CD4-positive, CD25-positive, alpha-beta regulatory T cell (primary cell): ENCODE data around the gene HRG. TPM values are rescaled to one million over a fixed set of nuclear protein-coding genes. Genes with fewer than 3 reads are reported as not detected.
"Not testable (repeated sequence)": the region's sequence is repeated elsewhere in the genome, so short reads cannot be mapped to it uniquely, and the experiment has no call there.

ENCODE experiments used
- ATAC-seq, 2 donors: fragments of 150-1000 bp; cut with Tn5 transposase; one replicate each; pipeline ENCODE4 v1.10.0; 2021; ENCODE audit warnings: low read depth in 2 of 2, moderate number of reproducible peaks in 2 of 2, moderate library complexity in 1 of 2
- DNase-seq, 3 donors: peaks; one replicate each; pipeline versions ENCODE4 v3.0.0 to v3.0.0-alpha.2; 2012 to 2022; ENCODE audit warnings: mixed read lengths in 1 of 3
- H3K27ac ChIP-seq: one replicate; pipeline ENCODE4 v1.7.0; 2013; ENCODE audit warnings: mild to moderate bottlenecking, low read length; ENCODE audit not compliant: insufficient read depth, poor library complexity, severe bottlenecking
- H3K27me3 ChIP-seq: one replicate; pipeline ENCODE4 v1.7.0; 2013; ENCODE audit warnings: low read length; ENCODE audit not compliant: control insufficient read depth, insufficient read depth
- H3K36me3 ChIP-seq: one replicate; pipeline ENCODE4 v1.7.0; 2013; ENCODE audit warnings: mild to moderate bottlenecking, low read length, moderate library complexity; ENCODE audit not compliant: control insufficient read depth, insufficient read depth
- H3K4me1 ChIP-seq: 2 replicates; pipeline ENCODE4 v1.7.0; 2013; ENCODE audit warnings: mild to moderate bottlenecking, low read length; ENCODE audit not compliant: insufficient read depth, control insufficient read depth, poor library complexity, severe bottlenecking
- H3K4me3 ChIP-seq: one replicate; pipeline ENCODE4 v1.7.0; 2013; ENCODE audit warnings: low read depth, mild to moderate bottlenecking, low read length, moderate library complexity
- H3K9me3 ChIP-seq, 2 experiments: 1 replicate in 1 of 2; 2 replicates in 1 of 2; pipeline ENCODE4 v1.7.0; 2013; ENCODE audit warnings: low read length in 2 of 2, mild to moderate bottlenecking in 1 of 2, moderate library complexity in 1 of 2; ENCODE audit not compliant: control insufficient read depth in 2 of 2
- H3K27ac Mint-ChIP-seq, 3 donors: one replicate each; pipeline ENCODE4 v1.8.0; 2020 to 2022; ENCODE audit warnings: mild to moderate bottlenecking in 3 of 3, mixed read lengths in 3 of 3, moderate library complexity in 2 of 3
- H3K27me3 Mint-ChIP-seq: one replicate; pipeline ENCODE4 v1.8.0; 2022; ENCODE audit warnings: mild to moderate bottlenecking, mixed read lengths
- H3K36me3 Mint-ChIP-seq: one replicate; pipeline ENCODE4 v1.8.0; 2020; ENCODE audit warnings: mixed read lengths
- H3K4me1 Mint-ChIP-seq, 4 donors: one replicate each; pipeline ENCODE4 v1.8.0; 2020 to 2022; ENCODE audit warnings: mixed read lengths in 4 of 4, mild to moderate bottlenecking in 1 of 4
- H3K4me3 Mint-ChIP-seq, 4 donors: one replicate each; pipeline ENCODE4 v1.8.0; 2020 to 2022; ENCODE audit warnings: mild to moderate bottlenecking in 4 of 4, mixed read lengths in 4 of 4, moderate library complexity in 3 of 4
- H3K9me3 Mint-ChIP-seq, 7 donors: one replicate each; pipeline ENCODE4 v1.8.0; 2020 to 2022; ENCODE audit warnings: mixed read lengths in 7 of 7, mild to moderate bottlenecking in 3 of 7, moderate library complexity in 2 of 7
- polyA plus RNA-seq, 4 donors: library from polyadenylated mRNA; unstranded; fragments of 300-500 nt; fragmentation: Illumina TruSeq; gene quantifications; one replicate each; pipeline ENCODE4 v1.2.3, GENCODE V29; 2021
- total RNA-seq: library from RNA; stranded (reverse); gene quantifications from one replicate; pipeline ENCODE4 v1.2.3, GENCODE V29; 2022

HRG gene
- total and polyA plus RNA-seq, 5 donors from 2014 or later, result not detected

- DNase-seq (no peak), ATAC-seq (no peak)
- Histone ChIP-seq H3K9me3 (no peaks in the 10 kb centered on the region), H3K36me3 (no peaks in the 10 kb centered on the region), H3K27ac (no peak overlapping the region), H3K4me3 (no peak overlapping the region), H3K4me1 (no peaks in the 10 kb centered on the region), H3K27me3 (peaks cover 10% of the 10 kb centered on the region)
- no peaks in the 10 kb centered on the region for H3K36me3 Mint-ChIP-seq
- no peaks in the 10 kb centered on the region for H3K4me1 Mint-ChIP-seq
- no peak overlapping the region for H3K27ac Mint-ChIP-seq
- peaks cover 10% of the 10 kb centered on the region for H3K27me3 Mint-ChIP-seq
- H3K4me3 Mint-ChIP-seq, result no peak overlapping the region
- peaks cover 0 to 2% (median 0%) of the 10 kb centered on the region in 7 donors for H3K9me3 Mint-ChIP-seq
These were observed 34.7 kb upstream of the HRG start for GRCh38 chr3:186630950-186631641.

- H3K27ac Mint-ChIP-seq, result peak overlapping the region in 1 of 3 donors; percentile 17
- peaks cover 0 to 2% (median 0%) of the 10 kb centered on the region in 7 donors for H3K9me3 Mint-ChIP-seq
- no peak overlapping the region for H3K4me3 Mint-ChIP-seq
- H3K36me3 Mint-ChIP-seq, result no peaks in the 10 kb centered on the region
- Histone ChIP-seq H3K36me3 (no peaks in the 10 kb centered on the region), H3K27ac (no peak overlapping the region), H3K4me3 (no peak overlapping the region), H3K27me3 (peaks cover 10% of the 10 kb centered on the region), H3K4me1 (no peaks in the 10 kb centered on the region), H3K9me3 (no peaks in the 10 kb centered on the region)
- peaks cover 22% of the 10 kb centered on the region for H3K27me3 Mint-ChIP-seq
- ATAC-seq (no peak), DNase-seq (no peak)
- no peaks in the 10 kb centered on the region for H3K4me1 Mint-ChIP-seq
These were observed 32.3 kb upstream of the HRG start for GRCh38 chr3:186633481-186633880.

- not testable (repeated sequence) for ATAC-seq, H3K36me3 ChIP-seq, H3K4me1 Mint-ChIP-seq, H3K4me1 ChIP-seq, H3K9me3 ChIP-seq, H3K27ac Mint-ChIP-seq, H3K4me3 Mint-ChIP-seq, H3K27ac ChIP-seq, H3K36me3 Mint-ChIP-seq, H3K4me3 ChIP-seq, DNase-seq, H3K9me3 Mint-ChIP-seq
- H3K27me3 Mint-ChIP-seq, result peaks cover 28% of the 10 kb centered on the region
- H3K27me3 ChIP-seq, result peaks cover 11% of the 10 kb centered on the region
These were observed 31.6 kb upstream of the HRG start for GRCh38 chr3:186634207-186634606.

- no peaks in the 10 kb centered on the region for H3K4me1 ChIP-seq
- DNase-seq, result no peak
- H3K4me3 ChIP-seq, result no peak overlapping the region
- no peak for ATAC-seq
- Mint-ChIP-seq H3K27me3 (peaks cover 27% of the 10 kb centered on the region), H3K36me3 (no peaks in the 10 kb centered on the region), H3K4me3 (no peak overlapping the region), H3K4me1 (no peaks in the 10 kb centered on the region), H3K27ac (no peak overlapping the region), H3K9me3 (peaks cover 0 to 2% (median 0%) of the 10 kb centered on the region in 7 donors)
- peaks cover 15% of the 10 kb centered on the region for H3K27me3 ChIP-seq
- no peak overlapping the region for H3K27ac ChIP-seq
- H3K36me3 ChIP-seq, result no peaks in the 10 kb centered on the region
- H3K9me3 ChIP-seq, result no peaks in the 10 kb centered on the region
These were observed 30.3 kb upstream of the HRG start for GRCh38 chr3:186635532-186635931.

- Mint-ChIP-seq H3K4me3 (no peak overlapping the region), H3K36me3 (no peaks in the 10 kb centered on the region), H3K9me3 (no peaks in the 10 kb centered on the region), H3K27ac (no peak overlapping the region), H3K4me1 (no peaks in the 10 kb centered on the region), H3K27me3 (peaks cover 36% of the 10 kb centered on the region)
- DNase-seq (no peak), ATAC-seq (no peak)
- H3K9me3 ChIP-seq, result no peaks in the 10 kb centered on the region
- no peaks in the 10 kb centered on the region for H3K4me1 ChIP-seq
- no peak overlapping the region for H3K27ac ChIP-seq
- no peak overlapping the region for H3K4me3 ChIP-seq
- peaks cover 11% of the 10 kb centered on the region for H3K27me3 ChIP-seq
- H3K36me3 ChIP-seq, result no peaks in the 10 kb centered on the region
These were observed 29.3 kb upstream of the HRG start for GRCh38 chr3:186636536-186636935.

GRCh38 chr3:186637686-186638085 is 28.1 kb upstream of the HRG start:
- Mint-ChIP-seq H3K27ac (no peak overlapping the region), H3K27me3 (peaks cover 32% of the 10 kb centered on the region), H3K4me1 (no peaks in the 10 kb centered on the region), H3K36me3 (no peaks in the 10 kb centered on the region), H3K9me3 (peaks cover 0 to 1% (median 0%) of the 10 kb centered on the region in 7 donors), H3K4me3 (no peak overlapping the region)
- DNase-seq, result no peak
- Histone ChIP-seq H3K9me3 (no peaks in the 10 kb centered on the region), H3K4me1 (no peaks in the 10 kb centered on the region), H3K4me3 (no peak overlapping the region), H3K36me3 (no peaks in the 10 kb centered on the region), H3K27me3 (peaks cover 11% of the 10 kb centered on the region), H3K27ac (no peak overlapping the region)
- ATAC-seq, result no peak

- no peaks in the 10 kb centered on the region for H3K4me1 Mint-ChIP-seq
- DNase-seq (no peak), ATAC-seq (no peak)
- no peak overlapping the region for H3K27ac Mint-ChIP-seq
- Histone ChIP-seq H3K27me3 (peaks cover 15% of the 10 kb centered on the region), H3K9me3 (no peaks in the 10 kb centered on the region), H3K27ac (no peak overlapping the region), H3K36me3 (no peaks in the 10 kb centered on the region), H3K4me1 (no peaks in the 10 kb centered on the region), H3K4me3 (no peak overlapping the region)
- H3K4me3 Mint-ChIP-seq, result no peak overlapping the region
- peaks cover 0 to 1% (median 0%) of the 10 kb centered on the region in 7 donors for H3K9me3 Mint-ChIP-seq
- H3K36me3 Mint-ChIP-seq, result no peaks in the 10 kb centered on the region
- H3K27me3 Mint-ChIP-seq, result peaks cover 34% of the 10 kb centered on the region
These were observed 27.6 kb upstream of the HRG start for GRCh38 chr3:186638259-186638658.

GRCh38 chr3:186639778-186640472 is 25.9 kb upstream of the HRG start, which contains the start of gene FETUB:
Gene FETUB (plus strand): TSS chr3:186640399. CDS start chr3:186640461, 62 bp downstream.
- no peak within 1 kb of the TSS for H3K27ac ChIP-seq
- H3K27me3 Mint-ChIP-seq, result peaks cover 44% of the 10 kb centered on the region
- no peaks in the 10 kb centered on the region for H3K36me3 Mint-ChIP-seq
- peaks cover 17% of the 10 kb centered on the region for H3K27me3 ChIP-seq
- H3K4me3 ChIP-seq, result no peak within 1 kb of the TSS
- no peak for ATAC-seq
- no peaks in the 10 kb centered on the region for H3K36me3 ChIP-seq
- H3K9me3 Mint-ChIP-seq, result peaks cover 0 to 1% (median 0%) of the 10 kb centered on the region in 7 donors
- H3K27ac Mint-ChIP-seq, result no peak within 1 kb of the TSS
- no peaks in the 10 kb centered on the region for H3K9me3 ChIP-seq
- H3K4me1 Mint-ChIP-seq, result no peaks in the 10 kb centered on the region
- no peaks in the 10 kb centered on the region for H3K4me1 ChIP-seq
- no peak within 1 kb of the TSS for H3K4me3 Mint-ChIP-seq
- DNase-seq, result no peak
